Measurements from ENCODE around the gene TMEM232. TPM values are rescaled to one million over a fixed set of nuclear protein-coding genes. Genes with fewer than 3 reads are reported as not detected.

TMEM232 gene
- total and polyA plus RNA-seq, 4 experiments from 2014 or later = 0.40 to 2.2 (median 1.7) TPM; not detected in 1

GRCh38 chr5:110525762-110526161 lies 200.7 kb downstream of the TMEM232 start:
- no peak for DNase-seq
- ChIA-PET POLR2A (ENCODE audit: partially characterized antibody) (no interaction called here), CTCF (ENCODE audit: partially characterized antibody) (no interaction called here)
- Mint-ChIP-seq H3K4me3 (no peak overlapping the region), H3K27me3 (peaks cover 0 to 1% of the 10 kb centered on the region in 2 donors), H3K4me1 (no peaks in the 10 kb centered on the region), H3K9me3 (peaks cover 0 to 14% (median 3%) of the 10 kb centered on the region in 8 donors), H3K27ac (no peak overlapping the region), H3K36me3 (no peaks in the 10 kb centered on the region)
- intact Hi-C loops (cut with micrococcal nuclease) = no loop called here
- Histone ChIP-seq H3K4me1 (ENCODE audit: insufficient read depth, low read length) (no peaks in the 10 kb centered on the region), H3K4me3 (ENCODE audit: low read length in 2 of 2) (no peak overlapping the region), H3K27ac (ENCODE audit: low read depth, low read length) (no peak overlapping the region), H3K27me3 (ENCODE audit: insufficient read depth, low read length) (no peaks in the 10 kb centered on the region), H3K9me3 (ENCODE audit: control insufficient read depth in 1 of 2, low read length in 2 of 2) (no peaks in the 10 kb centered on the region), H3K36me3 (ENCODE audit: insufficient read depth, low read length) (no peaks in the 10 kb centered on the region)

GRCh38 chr5:110517396-110517795 lies 209.1 kb downstream of the TMEM232 start:
- H3K27ac Mint-ChIP-seq = no peak overlapping the region

GRCh38 chr5:110514030-110514429 lies 212.4 kb downstream of the TMEM232 start:
- Mint-ChIP-seq H3K27me3 (peaks cover 0 to 4% of the 10 kb centered on the region in 2 donors), H3K27ac (no peak overlapping the region), H3K4me3 (no peak overlapping the region), H3K9me3 (peaks cover 0 to 2% (median 0%) of the 10 kb centered on the region in 8 donors), H3K36me3 (no peaks in the 10 kb centered on the region), H3K4me1 (no peaks in the 10 kb centered on the region)
- no peaks in the 10 kb centered on the region for H3K36me3 ChIP-seq (ENCODE audit: insufficient read depth, low read length)
- DNase-seq = no peak
- no peak overlapping the region for H3K4me3 ChIP-seq (ENCODE audit: low read length in 2 of 2)
- H3K27ac ChIP-seq (ENCODE audit: low read depth, low read length) = no peak overlapping the region
- CTCF ChIA-PET (ENCODE audit: partially characterized antibody) = no interaction called here
- intact Hi-C loops (cut with micrococcal nuclease) = no loop called here
- POLR2A ChIA-PET (ENCODE audit: partially characterized antibody) = no interaction called here
- H3K4me1 ChIP-seq (ENCODE audit: insufficient read depth, low read length) = no peaks in the 10 kb centered on the region
- no peaks in the 10 kb centered on the region for H3K9me3 ChIP-seq (ENCODE audit: control insufficient read depth in 1 of 2, low read length in 2 of 2)
- no peaks in the 10 kb centered on the region for H3K27me3 ChIP-seq (ENCODE audit: insufficient read depth, low read length)

More at GRCh38 chr5:110517396-110517795, 209.1 kb downstream of the TMEM232 start:
- ChIA-PET POLR2A (ENCODE audit: partially characterized antibody) (no interaction called here), CTCF (ENCODE audit: partially characterized antibody) (no interaction called here)
- intact Hi-C loops (cut with micrococcal nuclease) = no loop called here
- H3K4me1 ChIP-seq (ENCODE audit: insufficient read depth, low read length) = no peaks in the 10 kb centered on the region
- H3K9me3 Mint-ChIP-seq = peaks cover 0 to 7% (median 2%) of the 10 kb centered on the region in 8 donors
- H3K4me1 Mint-ChIP-seq = no peaks in the 10 kb centered on the region
- H3K4me3 ChIP-seq (ENCODE audit: low read length in 2 of 2) = no peak overlapping the region
- H3K9me3 ChIP-seq (ENCODE audit: control insufficient read depth in 1 of 2, low read length in 2 of 2) = no peaks in the 10 kb centered on the region
- DNase-seq = no peak
- H3K27ac ChIP-seq (ENCODE audit: low read depth, low read length) = no peak overlapping the region
- no peak overlapping the region for H3K4me3 Mint-ChIP-seq
- peaks cover 0 to 4% of the 10 kb centered on the region in 2 donors for H3K27me3 Mint-ChIP-seq
- no peaks in the 10 kb centered on the region for H3K36me3 ChIP-seq (ENCODE audit: insufficient read depth, low read length)
- no peaks in the 10 kb centered on the region for H3K36me3 Mint-ChIP-seq
- H3K27me3 ChIP-seq (ENCODE audit: insufficient read depth, low read length) = no peaks in the 10 kb centered on the region

- CTCF ChIA-PET (ENCODE audit: partially characterized antibody) = no interaction called here
- POLR2A ChIA-PET (ENCODE audit: partially characterized antibody) = no interaction called here
- Mint-ChIP-seq H3K36me3 (no peaks in the 10 kb centered on the region), H3K27ac (no peak overlapping the region), H3K9me3 (peaks cover 0 to 2% (median 0%) of the 10 kb centered on the region in 8 donors), H3K27me3 (peaks cover 0 to 3% of the 10 kb centered on the region in 2 donors), H3K4me1 (no peaks in the 10 kb centered on the region), H3K4me3 (no peak overlapping the region)
- H3K27ac ChIP-seq (ENCODE audit: low read depth, low read length) = no peak overlapping the region
- intact Hi-C loops (cut with micrococcal nuclease) = no loop called here
- H3K4me3 ChIP-seq (ENCODE audit: low read length in 2 of 2) = no peak overlapping the region
- H3K9me3 ChIP-seq (ENCODE audit: control insufficient read depth in 1 of 2, low read length in 2 of 2) = no peaks in the 10 kb centered on the region
- H3K36me3 ChIP-seq (ENCODE audit: insufficient read depth, low read length) = no peaks in the 10 kb centered on the region
- H3K27me3 ChIP-seq (ENCODE audit: insufficient read depth, low read length) = no peaks in the 10 kb centered on the region
- no peaks in the 10 kb centered on the region for H3K4me1 ChIP-seq (ENCODE audit: insufficient read depth, low read length)
- DNase-seq = no peak
Observed at GRCh38 chr5:110512266-110512665, 214.2 kb downstream of the TMEM232 start.

- Histone ChIP-seq H3K4me3 (ENCODE audit: low read length in 2 of 2) (no peak overlapping the region), H3K4me1 (ENCODE audit: insufficient read depth, low read length) (no peaks in the 10 kb centered on the region), H3K27ac (ENCODE audit: low read depth, low read length) (no peak overlapping the region), H3K9me3 (ENCODE audit: control insufficient read depth in 1 of 2, low read length in 2 of 2) (no peaks in the 10 kb centered on the region), H3K27me3 (ENCODE audit: insufficient read depth, low read length) (no peaks in the 10 kb centered on the region), H3K36me3 (ENCODE audit: insufficient read depth, low read length) (no peaks in the 10 kb centered on the region)
- ChIA-PET CTCF (ENCODE audit: partially characterized antibody) (no interaction called here), POLR2A (ENCODE audit: partially characterized antibody) (no interaction called here)
- Mint-ChIP-seq H3K36me3 (no peaks in the 10 kb centered on the region), H3K27ac (no peak overlapping the region), H3K9me3 (peaks cover 0 to 2% (median 0%) of the 10 kb centered on the region in 8 donors), H3K27me3 (peaks cover 0 to 3% of the 10 kb centered on the region in 2 donors), H3K4me3 (no peak overlapping the region), H3K4me1 (no peaks in the 10 kb centered on the region)
- DNase-seq = no peak
- intact Hi-C loops (cut with micrococcal nuclease) = no loop called here
Observed at GRCh38 chr5:110510146-110510545, 216.3 kb downstream of the TMEM232 start.

- Histone ChIP-seq H3K36me3 (ENCODE audit: insufficient read depth, low read length) (no peaks in the 10 kb centered on the region), H3K4me1 (ENCODE audit: insufficient read depth, low read length) (no peaks in the 10 kb centered on the region), H3K4me3 (ENCODE audit: low read length in 2 of 2) (no peak overlapping the region), H3K9me3 (ENCODE audit: control insufficient read depth in 1 of 2, low read length in 2 of 2) (no peaks in the 10 kb centered on the region), H3K27me3 (ENCODE audit: insufficient read depth, low read length) (no peaks in the 10 kb centered on the region), H3K27ac (ENCODE audit: low read depth, low read length) (no peak overlapping the region)
- Mint-ChIP-seq H3K9me3 (peaks cover 0 to 2% (median 0%) of the 10 kb centered on the region in 8 donors), H3K27me3 (no peaks in the 10 kb centered on the region), H3K27ac (no peak overlapping the region), H3K4me1 (no peaks in the 10 kb centered on the region), H3K4me3 (no peak overlapping the region), H3K36me3 (no peaks in the 10 kb centered on the region)
- POLR2A ChIA-PET (ENCODE audit: partially characterized antibody) = no interaction called here
- intact Hi-C loops (cut with micrococcal nuclease) = no loop called here
- DNase-seq = no peak
- CTCF ChIA-PET (ENCODE audit: partially characterized antibody) = no interaction called here
Observed at GRCh38 chr5:110507972-110508371, 218.5 kb downstream of the TMEM232 start.

GRCh38 chr5:110506378-110506777 lies 220.1 kb downstream of the TMEM232 start:
- H3K36me3 ChIP-seq (ENCODE audit: insufficient read depth, low read length) = no peaks in the 10 kb centered on the region
- intact Hi-C loops (cut with micrococcal nuclease) = no loop called here
- Mint-ChIP-seq H3K9me3 (peaks cover 0 to 2% (median 0%) of the 10 kb centered on the region in 8 donors), H3K27me3 (no peaks in the 10 kb centered on the region), H3K36me3 (no peaks in the 10 kb centered on the region), H3K4me3 (no peak overlapping the region), H3K4me1 (no peaks in the 10 kb centered on the region), H3K27ac (no peak overlapping the region)
- no peak overlapping the region for H3K27ac ChIP-seq (ENCODE audit: low read depth, low read length)
- POLR2A ChIA-PET (ENCODE audit: partially characterized antibody) = no interaction called here
- no peaks in the 10 kb centered on the region for H3K27me3 ChIP-seq (ENCODE audit: insufficient read depth, low read length)
- no peaks in the 10 kb centered on the region for H3K9me3 ChIP-seq (ENCODE audit: control insufficient read depth in 1 of 2, low read length in 2 of 2)
- CTCF ChIA-PET (ENCODE audit: partially characterized antibody) = no interaction called here
- no peaks in the 10 kb centered on the region for H3K4me1 ChIP-seq (ENCODE audit: insufficient read depth, low read length)
- H3K4me3 ChIP-seq (ENCODE audit: low read length in 2 of 2) = no peak overlapping the region
- DNase-seq = no peak

- POLR2A ChIA-PET (ENCODE audit: partially characterized antibody) = no interaction called here
- H3K4me1 Mint-ChIP-seq = no peaks in the 10 kb centered on the region
- Histone ChIP-seq H3K9me3 (ENCODE audit: control insufficient read depth in 1 of 2, low read length in 2 of 2) (no peaks in the 10 kb centered on the region), H3K4me3 (ENCODE audit: low read length in 2 of 2) (no peak overlapping the region), H3K36me3 (ENCODE audit: insufficient read depth, low read length) (no peaks in the 10 kb centered on the region), H3K27me3 (ENCODE audit: insufficient read depth, low read length) (no peaks in the 10 kb centered on the region), H3K27ac (ENCODE audit: low read depth, low read length) (no peak overlapping the region), H3K4me1 (ENCODE audit: insufficient read depth, low read length) (no peaks in the 10 kb centered on the region)
- DNase-seq = no peak
- no peaks in the 10 kb centered on the region for H3K27me3 Mint-ChIP-seq
- peaks cover 0 to 2% (median 0%) of the 10 kb centered on the region in 8 donors for H3K9me3 Mint-ChIP-seq
- CTCF ChIA-PET (ENCODE audit: partially characterized antibody) = no interaction called here
- no peak overlapping the region for H3K27ac Mint-ChIP-seq
- intact Hi-C loops (cut with micrococcal nuclease) = no loop called here
- no peak overlapping the region for H3K4me3 Mint-ChIP-seq
- no peaks in the 10 kb centered on the region for H3K36me3 Mint-ChIP-seq
Observed at GRCh38 chr5:110496276-110496675, 230.2 kb downstream of the TMEM232 start.

Measured in CD4-positive, alpha-beta memory T cell (primary cell).